GM19351 (cell line): ENCODE data around the gene METTL25.
"Not testable (repeated sequence)": the region's sequence is repeated elsewhere in the genome, so short reads cannot be mapped to it uniquely, and the experiment has no call there.

ENCODE experiments used
- ATAC-seq: cut with Tn5 transposase; IDR thresholded peaks from one replicate; pipeline ENCODE4 v1.9.1; 2021; ENCODE audit warnings: mild to moderate bottlenecking, moderate library complexity; ENCODE audit not compliant: unreplicated experiment

Gene METTL25, protein sequence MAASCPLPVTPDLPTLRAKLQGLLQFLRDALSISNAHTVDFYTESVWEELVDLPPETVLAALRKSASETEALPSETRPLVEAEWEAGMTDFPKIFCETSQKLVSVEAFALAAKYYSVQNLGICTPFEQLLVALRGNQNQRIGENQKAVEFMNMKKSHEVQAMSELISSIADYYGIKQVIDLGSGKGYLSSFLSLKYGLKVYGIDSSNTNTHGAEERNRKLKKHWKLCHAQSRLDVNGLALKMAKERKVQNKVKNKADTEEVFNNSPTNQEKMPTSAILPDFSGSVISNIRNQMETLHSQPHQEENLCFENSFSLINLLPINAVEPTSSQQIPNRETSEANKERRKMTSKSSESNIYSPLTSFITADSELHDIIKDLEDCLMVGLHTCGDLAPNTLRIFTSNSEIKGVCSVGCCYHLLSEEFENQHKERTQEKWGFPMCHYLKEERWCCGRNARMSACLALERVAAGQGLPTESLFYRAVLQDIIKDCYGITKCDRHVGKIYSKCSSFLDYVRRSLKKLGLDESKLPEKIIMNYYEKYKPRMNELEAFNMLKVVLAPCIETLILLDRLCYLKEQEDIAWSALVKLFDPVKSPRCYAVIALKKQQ

GRCh38 chr12:82358200-82359114 is at the start of gene METTL25, which contains the start of gene CCDC59:
Gene METTL25, plus strand, starts transcription at chr12:82358529. Its CDS starts 37 bp downstream, at chr12:82358566.
Gene CCDC59, minus strand, starts transcription at chr12:82358387. Its CDS starts 11 bp downstream, at chr12:82358376.
- peak; percentile 90 for ATAC-seq

DNA sequence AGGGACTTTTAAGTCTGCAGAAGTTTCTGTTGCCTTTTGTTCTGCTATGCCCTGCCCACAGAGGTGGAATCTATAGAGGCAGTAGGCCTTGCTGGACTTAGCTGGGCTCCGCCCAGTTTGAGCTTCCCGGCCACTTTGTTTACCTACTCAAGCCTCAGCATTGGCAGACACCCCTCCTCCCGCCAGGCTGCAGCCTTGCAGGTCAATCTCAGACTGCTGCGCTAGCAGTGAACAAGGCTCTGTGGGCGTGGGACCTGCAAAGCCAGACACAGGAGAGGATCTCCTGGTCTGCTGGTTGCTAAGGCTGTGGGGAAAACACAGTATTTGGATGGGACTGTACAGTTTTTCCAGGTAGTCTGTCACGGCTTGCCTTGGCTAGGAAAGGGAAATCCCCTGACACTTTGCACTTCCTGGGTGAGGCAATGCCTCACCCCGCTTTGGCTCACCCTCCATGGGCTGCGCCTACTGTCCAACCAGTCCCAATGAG is 43.9 kb upstream of the METTL25 start:
- no peak for ATAC-seq

DNA sequence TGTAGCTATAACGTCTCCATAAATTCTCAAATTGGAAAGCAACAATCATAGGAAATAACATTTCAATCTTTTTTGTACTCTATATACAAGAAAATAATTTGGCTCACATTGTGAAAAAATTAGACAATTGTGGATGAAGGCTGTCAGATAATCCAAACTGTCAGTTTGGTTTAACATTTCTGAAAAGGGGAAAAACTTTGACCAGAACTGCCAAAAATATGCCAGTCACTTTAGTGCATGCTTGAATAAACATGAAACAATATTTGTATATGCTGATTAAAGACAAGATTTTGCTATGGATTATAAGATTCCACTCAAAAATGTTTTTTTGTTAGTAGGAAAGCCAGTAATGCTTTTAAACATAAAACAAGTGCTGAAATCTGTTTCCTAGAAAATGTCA is 39.1 kb upstream of the METTL25 start:
- ATAC-seq: no peak

DNA sequence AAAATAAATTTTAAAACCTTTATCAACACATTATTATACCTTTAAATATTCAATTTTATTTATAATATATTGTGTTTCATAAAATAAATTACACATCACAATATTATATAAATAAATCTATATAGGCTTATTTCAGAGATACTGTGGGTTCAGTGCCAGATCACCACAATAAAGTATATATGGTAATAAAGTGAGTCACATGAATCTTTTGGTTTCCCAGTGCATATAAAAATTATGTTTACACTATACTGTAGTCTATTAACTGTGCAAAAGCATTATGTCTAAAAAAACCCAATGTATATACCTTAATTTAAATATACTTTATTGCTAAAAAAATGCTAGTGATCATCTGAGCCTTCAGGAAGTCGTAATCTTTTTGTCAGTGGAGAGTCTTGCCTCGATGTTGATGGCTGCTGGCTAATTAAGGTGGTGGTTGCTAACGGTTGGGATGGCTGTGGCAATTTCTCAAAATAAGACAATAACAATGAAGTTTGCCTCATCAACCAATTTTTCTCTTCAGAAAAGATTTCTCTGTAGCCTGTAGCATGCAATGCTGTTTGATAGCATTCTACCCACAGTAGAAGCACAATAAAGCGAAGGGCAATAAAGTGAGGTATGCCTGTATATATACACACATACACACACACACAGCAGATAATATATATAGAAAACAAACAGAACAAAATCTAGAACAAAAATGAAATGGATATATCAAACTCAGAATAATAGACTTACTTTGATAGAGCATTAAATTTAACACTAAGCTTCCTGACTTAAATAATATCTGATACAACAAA is 32.6 kb upstream of the METTL25 start:
- ATAC-seq: no peak

GRCh38 chr12:82326905-82327503 is 31.3 kb upstream of the METTL25 start:
- ATAC-seq: peak; percentile 76

DNA sequence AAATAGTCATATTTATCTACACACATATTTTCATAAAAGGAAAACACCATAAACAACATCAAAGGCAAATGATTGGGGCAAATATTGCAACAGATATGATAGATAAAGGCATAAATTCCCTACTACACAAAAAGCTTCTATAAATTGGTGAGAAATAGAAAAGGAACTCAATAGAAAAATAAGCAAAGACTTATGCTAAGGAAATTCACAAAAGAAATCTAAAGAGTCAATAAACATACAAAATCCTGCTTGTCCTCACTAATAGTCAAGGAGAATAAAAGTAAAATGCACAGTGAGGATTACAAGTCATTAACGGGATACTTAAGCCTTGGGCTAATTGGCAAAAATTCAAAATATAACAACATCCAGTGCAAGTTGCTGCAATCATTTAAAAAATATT is 30.5 kb upstream of the METTL25 start:
- no peak for ATAC-seq

DNA sequence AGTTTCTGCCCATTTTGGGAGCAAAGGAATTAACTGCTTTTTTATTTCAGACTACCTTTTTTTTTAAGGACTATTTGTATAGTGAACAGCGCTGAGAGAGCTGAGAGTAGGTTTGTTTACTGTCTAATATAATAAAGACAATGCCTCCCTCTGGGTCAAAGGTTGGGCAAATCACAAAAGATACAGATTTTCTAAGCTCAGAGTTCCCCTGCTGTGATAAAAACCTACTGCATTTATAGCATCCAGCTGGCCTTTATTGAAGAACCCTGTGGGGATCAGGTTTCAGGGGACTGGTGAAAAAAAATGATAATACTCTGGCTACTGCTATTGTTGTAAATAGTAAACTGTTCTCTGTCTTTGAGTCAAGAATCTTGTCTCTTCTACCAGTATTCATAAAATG is 28.8 kb upstream of the METTL25 start:
- ATAC-seq: no peak

DNA sequence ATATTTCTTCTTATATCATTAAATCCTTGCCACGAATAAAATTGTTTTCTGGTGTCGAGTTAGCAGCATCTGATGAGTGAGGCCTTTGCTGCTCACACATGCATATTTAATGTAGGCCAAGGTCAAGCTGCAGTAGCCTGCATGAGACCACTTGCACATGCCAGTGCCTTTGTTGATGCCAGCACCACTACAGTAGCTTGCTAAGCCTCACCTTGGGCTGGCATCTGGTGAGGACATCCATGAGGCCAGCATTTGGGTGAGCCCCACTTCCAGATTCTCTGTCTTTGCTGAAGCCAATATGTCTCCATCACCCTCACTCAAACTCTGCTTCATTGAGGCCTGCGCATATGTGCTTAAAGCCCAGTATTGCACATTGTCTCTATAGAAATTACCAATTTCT is 8.2 kb upstream of the METTL25 start:
- ATAC-seq: no peak

DNA sequence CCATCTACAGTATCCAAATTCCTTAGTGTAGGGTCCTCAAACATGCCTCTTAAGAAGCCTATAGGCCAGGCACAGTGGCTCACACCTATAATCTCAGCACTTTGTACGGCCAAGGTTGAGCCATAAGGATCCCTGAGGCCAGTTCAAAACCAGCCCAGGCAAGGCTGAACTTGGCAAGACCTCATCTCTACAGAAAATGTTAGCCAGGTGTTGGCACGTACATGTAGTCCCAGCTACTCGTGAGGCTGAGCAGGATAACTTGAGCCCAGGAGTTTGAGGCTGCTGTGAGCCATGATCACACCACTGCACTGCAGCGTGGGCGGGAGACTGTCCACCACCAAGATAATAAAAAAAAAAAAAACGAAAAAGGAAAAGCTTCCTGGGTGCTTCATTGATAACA is 6.9 kb upstream of the METTL25 start:
- no peak for ATAC-seq

- no peak for ATAC-seq
Observed at GRCh38 chr12:82357340-82357739, 989 bp upstream of the METTL25 start.

DNA sequence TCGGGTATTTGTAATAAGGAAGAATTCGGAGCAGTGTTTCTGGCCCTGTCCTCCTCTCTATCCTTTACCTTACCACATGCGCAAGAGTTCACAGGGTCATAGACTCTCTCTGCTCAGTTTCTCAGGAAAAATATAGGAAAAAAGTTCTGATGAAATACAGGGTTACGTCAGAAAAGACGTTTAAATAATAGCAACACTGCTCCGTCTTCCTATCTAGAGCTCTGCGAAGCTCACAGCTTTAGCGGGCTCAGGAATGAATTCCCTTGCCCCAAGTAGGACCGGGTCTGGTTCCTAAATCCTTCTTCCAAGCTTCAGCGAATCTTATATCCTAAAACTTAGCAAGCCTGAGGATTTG is 507 bp upstream of the METTL25 start:
- ATAC-seq: no peak

DNA sequence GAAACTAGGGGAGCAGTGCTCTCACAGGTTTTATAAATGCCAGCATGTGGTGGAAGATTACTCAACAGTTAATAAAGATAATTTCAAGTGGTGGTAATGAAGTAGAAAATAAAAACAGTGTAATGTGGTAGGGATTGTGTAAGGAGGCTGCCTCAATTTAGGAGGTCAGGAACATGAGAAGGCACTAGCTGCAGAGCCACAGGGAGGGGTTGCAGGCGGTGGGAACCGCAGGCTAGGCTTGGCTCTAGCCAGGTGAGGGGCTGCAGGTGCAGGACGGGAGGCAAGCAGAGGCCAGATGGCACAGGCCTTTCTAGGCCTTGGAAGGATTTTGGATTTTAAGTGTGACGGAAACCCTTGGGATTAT is 768 bp downstream of the METTL25 start:
- ATAC-seq: peak; percentile 21

GRCh38 chr12:82360834-82361233 is 2.5 kb downstream of the METTL25 start:
- not testable (repeated sequence) for ATAC-seq

DNA sequence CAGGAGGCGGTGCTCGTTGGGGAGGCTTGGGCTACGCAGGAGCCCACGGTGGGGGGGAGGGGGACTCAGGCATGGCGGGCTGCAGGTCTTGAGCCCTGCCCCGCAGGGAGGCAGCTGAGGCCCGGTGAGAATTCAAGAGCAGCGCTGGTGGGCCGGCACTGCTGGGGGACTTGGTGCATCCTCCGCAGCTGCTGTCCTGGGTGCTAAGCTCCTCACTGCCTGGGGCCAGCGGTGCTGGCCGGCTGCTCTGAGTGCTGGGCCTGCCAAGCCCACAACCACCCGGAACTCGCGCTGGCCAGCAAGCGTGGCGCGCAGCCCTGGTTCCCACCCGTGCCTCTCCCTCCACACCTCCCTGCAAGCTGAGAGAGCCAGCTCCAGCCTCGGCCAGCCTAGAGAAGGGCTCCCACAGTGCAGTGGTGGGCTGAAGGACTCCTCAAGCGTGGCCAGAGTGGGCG is 3.2 kb downstream of the METTL25 start:
- no peak for ATAC-seq

DNA sequence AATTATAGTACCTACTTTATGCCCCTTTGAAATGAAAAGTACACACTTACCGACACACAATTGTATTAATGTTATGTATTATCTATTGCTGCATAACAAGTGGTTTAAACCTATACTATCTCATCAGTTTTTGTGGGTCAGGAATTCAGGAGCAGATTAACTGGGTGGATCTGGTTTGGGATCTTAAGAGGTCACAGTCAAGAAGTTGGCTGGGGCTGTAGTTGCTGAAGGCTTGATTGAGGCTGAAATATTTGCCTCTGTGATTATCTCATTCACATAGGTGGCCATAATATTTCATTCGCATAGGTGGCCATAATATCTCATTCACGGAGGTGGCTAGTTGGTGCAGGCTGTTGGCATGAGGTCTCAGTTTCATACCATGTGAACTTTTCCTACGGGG is 5.7 kb downstream of the METTL25 start:
- no peak for ATAC-seq

DNA sequence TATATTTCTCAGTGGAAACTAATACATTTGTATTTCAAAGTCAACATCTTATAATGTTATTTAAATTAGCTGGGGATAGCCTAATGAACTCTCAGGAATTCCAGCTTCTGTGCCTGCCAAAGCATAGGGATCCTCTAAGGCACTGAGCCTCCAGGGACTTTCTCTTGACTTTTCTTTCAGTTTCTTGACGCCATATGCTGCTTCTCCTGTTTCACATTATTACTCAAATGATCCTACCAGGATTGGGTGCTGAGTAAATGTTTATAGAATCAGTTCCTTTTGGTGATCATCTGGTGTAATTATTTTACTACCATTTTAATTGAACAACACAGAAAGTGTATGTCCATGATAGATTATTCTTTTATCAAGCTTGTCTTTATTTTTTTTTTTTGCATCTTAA is 7.9 kb downstream of the METTL25 start:
- no peak for ATAC-seq

DNA sequence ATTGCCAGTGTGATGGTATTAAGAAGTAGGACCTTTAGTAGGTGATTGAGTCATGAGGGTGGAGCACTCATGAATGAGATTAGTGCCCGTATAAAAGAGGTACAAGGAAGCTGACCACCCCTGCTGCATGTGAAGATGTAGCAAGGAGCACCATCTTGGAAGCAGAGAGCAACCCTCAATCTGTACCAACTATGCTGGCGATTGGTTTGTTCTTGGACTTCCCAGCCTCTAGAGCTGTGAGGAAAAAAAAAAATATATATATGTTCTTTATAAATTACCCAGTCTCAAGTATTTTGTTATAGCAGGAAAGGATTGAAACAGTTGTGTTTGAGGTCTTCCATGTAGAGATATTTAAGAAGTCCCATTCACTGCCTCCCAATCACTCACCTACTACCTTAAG is 16.9 kb downstream of the METTL25 start:
- no peak for ATAC-seq

GRCh38 chr12:82378997-82379396 is 20.7 kb downstream of the METTL25 start:
- ATAC-seq: no peak

DNA sequence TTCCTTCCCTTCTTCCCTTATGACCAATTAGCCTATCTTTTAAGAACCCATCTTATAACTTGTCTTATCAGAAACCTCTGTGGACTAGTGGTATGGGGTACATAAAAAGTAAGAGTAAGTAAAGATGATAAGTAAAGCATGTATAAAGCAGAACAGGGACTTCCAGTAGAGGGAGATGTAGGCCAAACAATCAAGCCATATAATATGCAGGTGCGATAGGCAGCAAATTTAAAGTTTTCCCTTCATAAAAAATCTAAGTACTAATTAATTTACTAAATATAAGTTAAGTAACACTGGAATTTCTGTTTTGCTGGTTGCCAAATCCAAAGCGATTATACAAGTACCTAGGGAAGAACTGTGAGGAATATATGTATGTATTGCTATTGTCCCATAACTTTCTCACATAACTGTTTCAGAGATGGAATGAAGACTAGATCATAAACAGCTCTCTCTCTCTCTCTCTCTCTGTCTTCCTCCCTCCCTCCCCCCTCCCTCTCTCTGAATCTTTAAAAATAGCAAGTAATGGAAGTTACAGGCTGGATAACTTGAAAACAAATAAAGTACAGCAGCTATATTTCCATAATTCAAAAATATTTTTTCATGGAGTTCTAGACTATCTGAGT is 25.7 kb downstream of the METTL25 start:
- ATAC-seq: peak; percentile 76

DNA sequence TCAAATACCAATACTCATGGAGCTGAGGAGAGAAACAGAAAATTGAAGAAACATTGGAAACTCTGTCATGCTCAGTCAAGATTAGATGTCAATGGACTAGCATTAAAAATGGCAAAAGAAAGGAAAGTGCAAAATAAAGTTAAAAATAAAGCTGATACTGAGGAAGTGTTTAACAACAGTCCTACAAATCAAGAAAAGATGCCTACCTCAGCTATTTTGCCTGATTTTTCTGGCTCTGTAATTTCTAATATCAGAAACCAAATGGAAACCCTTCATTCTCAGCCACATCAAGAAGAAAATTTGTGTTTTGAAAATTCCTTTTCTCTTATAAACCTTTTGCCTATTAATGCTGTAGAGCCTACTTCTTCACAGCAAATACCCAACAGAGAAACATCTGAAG is 40.5 kb downstream of the METTL25 start:
- no peak for ATAC-seq
